HepG2 (cell line): Measurements from ENCODE around the gene PIEZO2.

Experiments used
- CTCF ChIP-seq: sonication (generic); formaldehyde crosslinking; IDR thresholded peaks from 2 replicates; pipeline ENCODE4 v1.5.0; 2020; ENCODE audit warnings: mild to moderate bottlenecking, missing genetic modification reagents, moderate library complexity
- EZH2 ChIP-seq: conservative IDR thresholded peaks from 2 replicates; pipeline ENCODE4 v1.6.1; 2012; ENCODE audit warnings: mild to moderate bottlenecking, low read depth, low read length, moderate library complexity
- JUNB ChIP-seq: sonication (generic); formaldehyde crosslinking; IDR thresholded peaks from 2 replicates; pipeline ENCODE4 v1.8.0; 2022; ENCODE audit warnings: missing genetic modification reagents, mild to moderate bottlenecking, borderline replicate concordance
- KDM1A ChIP-seq: IDR thresholded peaks from 2 replicates; pipeline ENCODE4 v1.6.1; 2016; ENCODE audit warnings: missing compliant biosample characterization
- NFRKB ChIP-seq: fragments of 450-650 bp; IDR thresholded peaks from 2 replicates; pipeline ENCODE4 v1.6.1; 2017
- TCF7 ChIP-seq: sonication (generic); IDR thresholded peaks from 2 replicates; pipeline ENCODE4 v1.6.1; 2016; ENCODE audit warnings: antibody characterized with exemption, low read depth
- TCF7L2 ChIP-seq: IDR thresholded peaks from 2 replicates; pipeline ENCODE4 v1.6.1; 2011; ENCODE audit warnings: mild to moderate bottlenecking, low read depth, low read length, moderate library complexity
- TRIM24 ChIP-seq: sonication (generic); formaldehyde crosslinking; IDR thresholded peaks from 2 replicates; pipeline ENCODE4 v1.8.0; 2022; ENCODE audit warnings: mild to moderate bottlenecking, missing genetic modification reagents
- ZBTB34 ChIP-seq: sonication (generic); formaldehyde crosslinking; IDR thresholded peaks from 2 replicates; pipeline ENCODE4 v1.8.0; 2022; ENCODE audit warnings: mild to moderate bottlenecking, missing genetic modification reagents
- ZNF292 ChIP-seq: sonication (generic); formaldehyde crosslinking; IDR thresholded peaks from 2 replicates; pipeline ENCODE4 v1.8.1; 2022; ENCODE audit warnings: mild to moderate bottlenecking, low read depth, missing genetic modification reagents, borderline replicate concordance
- ZNF776 ChIP-seq: sonication (generic); formaldehyde crosslinking; IDR thresholded peaks from 2 replicates; pipeline ENCODE4 v1.4.0; 2020; ENCODE audit warnings: mild to moderate bottlenecking, missing genetic modification reagents

GRCh38 chr18:10971717-10972116, 177.7 kb downstream of the PIEZO2 start:
- TF ChIP-seq ZBTB34 (CRISPR knock-in tag) (no peak), NFRKB (no peak), TCF7L2 (no peak), CTCF (CRISPR knock-in tag) (no peak), ZNF292 (CRISPR knock-in tag) (no peak), TRIM24 (CRISPR knock-in tag) (no peak), JUNB (no peak), TCF7 (no peak), EZH2 (no peak), KDM1A (no peak), ZNF776 (CRISPR knock-in tag) (no peak)
